NCI-H1105 (cell line): ENCODE results near the gene POPDC3.

Source experiments
- DNase-seq: peaks from one replicate; lab custom pipeline; 2025; lab: John Stamatoyannopoulos, UW

Gene POPDC3

GRCh38 chr6:105151644-105152043, 28.2 kb downstream of the POPDC3 start:
- no peak for DNase-seq

GRCh38 chr6:105138141-105138540, 41.7 kb downstream of the POPDC3 start:
- no peak for DNase-seq

- no peak for DNase-seq
These were observed 42.4 kb downstream of the POPDC3 start for GRCh38 chr6:105137388-105137787.

GRCh38 chr6:105136431-105137350, 43.1 kb downstream of the POPDC3 start:
- DNase-seq = peak; percentile 58

GRCh38 chr6:105135907-105136430, 43.8 kb downstream of the POPDC3 start:
- DNase-seq = no peak

GRCh38 chr6:105135056-105135455, 44.8 kb downstream of the POPDC3 start:
- DNase-seq = no peak

- DNase-seq = no peak
These were observed 57.1 kb downstream of the POPDC3 start for GRCh38 chr6:105122717-105123116.

- DNase-seq = no peak
These were observed 57.8 kb downstream of the POPDC3 start for GRCh38 chr6:105121981-105122380.

GRCh38 chr6:105120570-105120969, 59.2 kb downstream of the POPDC3 start:
- DNase-seq = no peak

- no peak for DNase-seq
These were observed 63.7 kb downstream of the POPDC3 start for GRCh38 chr6:105116150-105116549.

GRCh38 chr6:105113422-105113821, 66.4 kb downstream of the POPDC3 start:
- no peak for DNase-seq

GRCh38 chr6:105112577-105112976, 67.2 kb downstream of the POPDC3 start:
- DNase-seq = no peak

GRCh38 chr6:105111871-105112270, 67.9 kb downstream of the POPDC3 start:
- DNase-seq = no peak

GRCh38 chr6:105111105-105111504, 68.7 kb downstream of the POPDC3 start:
- DNase-seq = no peak

- no peak for DNase-seq
These were observed 69.6 kb downstream of the POPDC3 start for GRCh38 chr6:105109955-105110895.

GRCh38 chr6:105108631-105109262, 71.1 kb downstream of the POPDC3 start:
- no peak for DNase-seq
